ENCODE data around the gene PNPLA2.

DNA sequence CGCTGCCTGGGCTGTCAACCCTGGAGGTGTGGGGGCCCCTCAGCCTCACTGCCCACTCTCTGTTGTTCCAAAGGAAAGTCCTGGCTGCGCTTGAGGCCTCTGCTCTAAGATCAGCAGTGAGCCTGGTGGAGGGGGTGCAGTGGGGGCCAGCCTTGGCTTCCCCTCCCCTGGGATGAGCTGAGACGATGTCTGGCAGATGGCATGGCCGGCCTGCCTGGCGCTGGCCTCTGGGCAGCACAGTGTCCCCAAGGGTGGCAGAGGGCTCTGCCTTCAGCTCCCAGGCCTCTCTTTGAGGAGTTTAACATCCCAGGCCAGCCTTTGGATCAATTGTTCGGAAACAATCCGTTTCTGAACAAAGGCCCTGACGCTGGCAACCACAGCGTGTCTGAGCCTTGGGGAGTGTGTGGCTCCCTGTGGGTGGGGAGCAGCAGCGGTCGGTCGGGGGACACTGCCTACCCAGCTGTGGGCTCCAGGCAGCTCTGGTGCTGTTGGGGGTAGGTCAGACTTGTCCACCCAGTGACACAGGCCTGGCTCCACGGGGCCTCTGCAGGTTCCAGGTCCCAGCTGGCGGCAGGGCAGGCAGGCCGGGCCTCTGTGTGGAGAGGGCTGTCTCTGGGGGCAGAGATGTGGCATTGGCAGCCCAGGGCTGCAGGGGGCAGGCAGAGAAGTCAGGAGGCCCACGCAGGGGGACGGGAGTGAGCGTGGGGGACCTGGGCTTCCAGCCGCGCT, 36.1 kb downstream of the PNPLA2 start:
- TF ChIP-seq, protein P1, sequence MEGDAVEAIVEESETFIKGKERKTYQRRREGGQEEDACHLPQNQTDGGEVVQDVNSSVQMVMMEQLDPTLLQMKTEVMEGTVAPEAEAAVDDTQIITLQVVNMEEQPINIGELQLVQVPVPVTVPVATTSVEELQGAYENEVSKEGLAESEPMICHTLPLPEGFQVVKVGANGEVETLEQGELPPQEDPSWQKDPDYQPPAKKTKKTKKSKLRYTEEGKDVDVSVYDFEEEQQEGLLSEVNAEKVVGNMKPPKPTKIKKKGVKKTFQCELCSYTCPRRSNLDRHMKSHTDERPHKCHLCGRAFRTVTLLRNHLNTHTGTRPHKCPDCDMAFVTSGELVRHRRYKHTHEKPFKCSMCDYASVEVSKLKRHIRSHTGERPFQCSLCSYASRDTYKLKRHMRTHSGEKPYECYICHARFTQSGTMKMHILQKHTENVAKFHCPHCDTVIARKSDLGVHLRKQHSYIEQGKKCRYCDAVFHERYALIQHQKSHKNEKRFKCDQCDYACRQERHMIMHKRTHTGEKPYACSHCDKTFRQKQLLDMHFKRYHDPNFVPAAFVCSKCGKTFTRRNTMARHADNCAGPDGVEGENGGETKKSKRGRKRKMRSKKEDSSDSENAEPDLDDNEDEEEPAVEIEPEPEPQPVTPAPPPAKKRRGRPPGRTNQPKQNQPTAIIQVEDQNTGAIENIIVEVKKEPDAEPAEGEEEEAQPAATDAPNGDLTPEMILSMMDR (IDR thresholded peaks at IDR 0.05), result no peak
- no peak for TF ChIP-seq POLR2A (IDR thresholded peaks at IDR 0.05)
- no peak for TF ChIP-seq POLR2AphosphoS5 (IDR thresholded peaks at IDR 0.05)
